Endothelial cell of umbilical vein (primary cell): ENCODE results near the gene CCER1. TPM values are rescaled to one million over a fixed set of nuclear protein-coding genes. Genes with fewer than 3 reads are reported as not detected.

Source experiments
- BruUV-seq: library from RNA; stranded (reverse); fragments of 400-500 nt; replicated peaks from 2 replicates; lab custom pipeline; 2021; lab: Mats Ljungman, UMichigan
- CTCF ChIA-PET: fragments of 300-600, 350-600 bp; sonication (Branson Sonifier 250); formaldehyde crosslinking; loops from one replicate; lab custom pipeline; 2021; ENCODE audit warnings: antibody characterized with exemption, inconsistent platforms; lab: Charles Lee
- POLR2A ChIA-PET: fragments of 300-600, 350-600 bp; sonication (Branson Sonifier 250); formaldehyde crosslinking; loops from one replicate; lab custom pipeline; 2021; ENCODE audit warnings: antibody characterized with exemption, inconsistent platforms; lab: Charles Lee
- DNase-seq: peaks from one replicate; pipeline ENCODE4 v3.0.0-alpha.2; 2011; ENCODE audit warnings: low read depth, low spot score
- FAIRE-seq: peaks from 2 replicates; lab custom pipeline; 2011; peaks lifted over from hg19 to GRCh38; lab: Jason Lieb, UNC
- H2AFZ ChIP-seq: 2 replicates; pipeline ENCODE4 v1.6.0; 2012; ENCODE audit warnings: low read depth, low read length, control low read depth, inconsistent platforms
- H3K27ac ChIP-seq: 2 replicates; pipeline ENCODE4 v1.5.1; 2011; ENCODE audit warnings: low read depth, mild to moderate bottlenecking, control low read depth, low read length, moderate library complexity; ENCODE audit not compliant: insufficient read depth
- H3K27me3 ChIP-seq, 2 experiments: 2 replicates each; pipeline versions ENCODE4 v1.6.0 to v1.6.1; 2011; ENCODE audit warnings: low read length in 2 of 2, mixed read lengths in 1 of 2; ENCODE audit not compliant: control insufficient read depth in 2 of 2, insufficient read depth in 2 of 2
- H3K36me3 ChIP-seq, 2 experiments: 2 replicates in 1 of 2; 3 replicates in 1 of 2; pipeline ENCODE4 v1.5.1; 2011; ENCODE audit warnings: low read length in 2 of 2, mild to moderate bottlenecking in 1 of 2, moderate library complexity in 1 of 2; ENCODE audit not compliant: control insufficient read depth in 2 of 2, insufficient read depth in 2 of 2; ENCODE audit errors: extremely low read depth in 1 of 2
- H3K4me1 ChIP-seq: 3 replicates; pipeline ENCODE4 v1.5.1; 2011; ENCODE audit warnings: mild to moderate bottlenecking, low read length; ENCODE audit not compliant: control insufficient read depth, insufficient read depth; ENCODE audit errors: extremely low read depth
- H3K4me2 ChIP-seq: 2 replicates; pipeline ENCODE4 v1.6.1; 2011; ENCODE audit warnings: low read length, control low read depth, mixed read lengths; ENCODE audit not compliant: insufficient read depth
- H3K4me3 ChIP-seq, 3 experiments: fragments of 200-600 bp in 1 of 3; sonication (generic), shearing (Covaris generic) in 1 of 3; replicated peaks in 1 of 3; 2 replicates each; pipeline ENCODE4 v1.5.1; 2011 to 2016; ENCODE audit warnings: control low read depth in 3 of 3, low read length in 3 of 3, mild to moderate bottlenecking in 2 of 3, inconsistent platforms in 1 of 3, low read depth in 1 of 3, moderate library complexity in 1 of 3; ENCODE audit not compliant: insufficient read depth in 1 of 3
- H3K79me2 ChIP-seq: 2 replicates; pipeline ENCODE4 v1.6.0; 2012; ENCODE audit warnings: low read length, inconsistent platforms; ENCODE audit not compliant: control insufficient read depth, insufficient read depth
- H3K9ac ChIP-seq: replicated peaks from 2 replicates; pipeline ENCODE3; 2011; ENCODE audit warnings: low read length, control low read depth; ENCODE audit not compliant: insufficient read depth; ENCODE audit errors: extremely low read depth
- H3K9me1 ChIP-seq: replicated peaks from 3 replicates; pipeline ENCODE4 v1.6.0; 2011; ENCODE audit warnings: mild to moderate bottlenecking, low read length; ENCODE audit not compliant: control insufficient read depth, insufficient read depth; ENCODE audit errors: extremely low read depth
- H3K9me3 ChIP-seq: replicated peaks from 2 replicates; pipeline ENCODE4 v1.5.1; 2012; ENCODE audit warnings: low read length, inconsistent platforms; ENCODE audit not compliant: control insufficient read depth, insufficient read depth
- H4K20me1 ChIP-seq: replicated peaks from 2 replicates; pipeline ENCODE3; 2011; ENCODE audit warnings: mild to moderate bottlenecking, low read length; ENCODE audit not compliant: control insufficient read depth, insufficient read depth; ENCODE audit errors: extremely low read depth
- EZH2 ChIP-seq: IDR thresholded peaks from 2 replicates; pipeline ENCODE4 v1.6.1; 2012; ENCODE audit warnings: borderline replicate concordance, low read depth, mild to moderate bottlenecking, moderate library complexity, low read length, inconsistent platforms; ENCODE audit not compliant: severe bottlenecking
- FOS ChIP-seq: IDR thresholded peaks from 2 replicates; pipeline ENCODE4 v1.6.1; 2011; ENCODE audit warnings: mild to moderate bottlenecking, low read length, moderate library complexity, borderline replicate concordance; ENCODE audit not compliant: insufficient read depth
- GATA2 ChIP-seq: IDR thresholded peaks from 2 replicates; pipeline ENCODE4 v1.7.0; 2011; ENCODE audit warnings: low read depth, mild to moderate bottlenecking, moderate library complexity, mixed read lengths, low read length; ENCODE audit not compliant: insufficient read length, insufficient read depth
- JUN ChIP-seq: IDR thresholded peaks from 2 replicates; pipeline ENCODE4 v1.6.1; 2011; ENCODE audit warnings: borderline replicate concordance, low read depth; ENCODE audit not compliant: insufficient read length, insufficient read depth
- MYC ChIP-seq: IDR thresholded peaks from one replicate; pipeline ENCODE4 v1.6.1; 2011; ENCODE audit warnings: mild to moderate bottlenecking, low read depth, low read length
- POLR2A ChIP-seq: IDR thresholded peaks from 2 replicates; pipeline ENCODE4 v1.6.1; 2012; ENCODE audit warnings: low read depth, mild to moderate bottlenecking, control low read depth, low read length
- POLR2AphosphoS5 ChIP-seq: IDR thresholded peaks from 2 replicates; pipeline ENCODE4 v1.6.1; 2012; ENCODE audit warnings: low read depth, mild to moderate bottlenecking, control low read depth, low read length, moderate library complexity; ENCODE audit not compliant: insufficient read depth
- dilution Hi-C: fragments of 300-500 bp; cut with MboI; formaldehyde crosslinking; loops from one replicate; pipeline ENCODE4 v1.15.0; 2019; ENCODE audit warnings: low sequenced_read_pairs; ENCODE audit not compliant: extremely low pct_ligation_motif_present
- intact Hi-C: fragments of 100-400 bp; cut with micrococcal nuclease; formaldehyde crosslinking; loops from one replicate; pipeline ENCODE4 v1.10.0; 2022
- polyA plus RNA-seq, 4 experiments: library from polyadenylated mRNA; depleted of rRNA in 3 of 4; stranded (reverse) in 3 of 4; unstranded in 1 of 4; fragments of >200 nt; gene quantifications; 2 replicates each; pipeline versions ENCODE4 v1.2.1 to v1.2.3, GENCODE V29; 2011 to 2012; ENCODE audit warnings: missing spikeins in 1 of 4
- total RNA-seq: library from RNA; stranded (reverse); gene quantifications from 2 replicates; pipeline ENCODE4 v1.2.3, GENCODE V29; 2021
- TF ChIP-seq, protein P1 (sequence below), 2 donors: IDR thresholded peaks; 1 replicate in 1 of 2; 2 replicates in 1 of 2; pipeline ENCODE4 v1.5.1; 2011; ENCODE audit warnings: low read length in 2 of 2, mild to moderate bottlenecking in 2 of 2, moderate library complexity in 2 of 2, control low read depth in 1 of 2, inconsistent platforms in 1 of 2, low read depth in 1 of 2; ENCODE audit not compliant: insufficient read depth in 1 of 2; ENCODE audit errors: extremely low read depth in 1 of 2
- TF ChIP-seq, protein P2 (sequence below): IDR thresholded peaks from 2 replicates; pipeline ENCODE4 v1.6.1; 2011; ENCODE audit not compliant: insufficient read depth, insufficient read length

CCER1 gene
- total and polyA plus RNA-seq, 2 donors (not counting 3 experiments of a cell fraction or from before 2014, with no cell fraction given): not detected

DNA sequence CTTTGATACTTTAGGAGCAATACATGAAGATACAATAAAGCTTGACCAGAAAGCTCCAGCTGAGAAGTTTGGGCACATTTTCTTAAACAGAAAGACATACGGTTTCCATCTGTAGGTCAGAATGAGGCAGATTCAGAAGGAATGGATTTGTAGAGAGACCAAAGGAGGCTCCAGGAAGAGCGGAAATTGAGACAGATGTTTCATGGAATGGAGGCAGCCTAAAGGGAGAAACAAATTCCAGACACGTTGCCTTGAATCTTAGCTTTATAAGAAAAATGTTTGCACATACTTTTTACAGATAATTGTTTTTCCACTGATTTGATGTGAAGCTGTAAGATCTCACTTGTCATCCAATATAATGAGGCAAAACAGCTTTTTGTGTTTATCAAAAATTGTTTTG, 25.0 kb upstream of the CCER1 start:
- Histone ChIP-seq H3K79me2 (no peaks in the 10 kb centered on the region), H3K4me1 (no peaks in the 10 kb centered on the region), H3K27me3 (no peaks in the 10 kb centered on the region), H3K9me3 (no peaks in the 10 kb centered on the region), H2AFZ (no peak overlapping the region), H3K9ac (no peak overlapping the region), H3K9me1 (no peaks in the 10 kb centered on the region), H3K4me2 (no peak overlapping the region), H3K4me3 (no peak overlapping the region), H4K20me1 (no peaks in the 10 kb centered on the region), H3K27ac (no peak overlapping the region), H3K36me3 (no peaks in the 10 kb centered on the region)
- FAIRE-seq (no peak), DNase-seq (no peak)
- no peak for TF ChIP-seq POLR2A
- no peak for TF ChIP-seq JUN
- no peak for TF ChIP-seq POLR2AphosphoS5
- BruUV-seq: no TSS peak
- POLR2A ChIA-PET: no interaction called here
- dilution Hi-C loops (no loop called here), intact Hi-C loops (no loop called here)
- CTCF ChIA-PET: interaction anchor here (1.2 to 4.6 kb wide), 9 partner anchors 10 to 376 kb away, joined by 3 to 87 read pairs (median 5); no protein-coding TSS in a partner anchor

DNA sequence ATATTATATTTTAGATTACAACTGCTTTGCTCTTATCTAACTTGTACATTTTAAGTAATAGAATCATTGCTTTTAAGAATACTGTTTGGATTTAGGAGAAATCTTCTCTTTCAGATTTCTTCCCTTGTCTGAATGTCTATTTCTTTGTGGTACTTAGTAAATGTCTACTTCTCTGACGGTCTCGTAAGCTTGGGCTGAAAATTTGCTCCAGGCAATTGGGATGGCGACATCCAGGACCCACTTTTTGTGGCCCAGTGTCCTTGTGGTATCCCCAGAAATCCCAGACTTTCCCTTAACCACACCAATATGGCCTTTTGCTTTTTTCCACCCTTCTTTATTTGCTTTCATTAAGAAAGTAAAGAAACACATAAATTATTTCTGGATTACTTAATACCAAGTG, 24.0 kb upstream of the CCER1 start:
- no peak overlapping the region for H3K27ac ChIP-seq
- no peak overlapping the region for H2AFZ ChIP-seq
- no peaks in the 10 kb centered on the region for H3K36me3 ChIP-seq
- FAIRE-seq (no peak), DNase-seq (no peak)
- dilution Hi-C loops (no loop called here), intact Hi-C loops (no loop called here)
- no peak overlapping the region for H3K4me3 ChIP-seq
- no TSS peak for BruUV-seq
- no peaks in the 10 kb centered on the region for H4K20me1 ChIP-seq
- H3K9ac ChIP-seq: no peak overlapping the region
- no peak overlapping the region for H3K4me2 ChIP-seq
- no peak for TF ChIP-seq JUN
- TF ChIP-seq FOS: no peak
- no peak for TF ChIP-seq MYC
- TF ChIP-seq, protein P1, sequence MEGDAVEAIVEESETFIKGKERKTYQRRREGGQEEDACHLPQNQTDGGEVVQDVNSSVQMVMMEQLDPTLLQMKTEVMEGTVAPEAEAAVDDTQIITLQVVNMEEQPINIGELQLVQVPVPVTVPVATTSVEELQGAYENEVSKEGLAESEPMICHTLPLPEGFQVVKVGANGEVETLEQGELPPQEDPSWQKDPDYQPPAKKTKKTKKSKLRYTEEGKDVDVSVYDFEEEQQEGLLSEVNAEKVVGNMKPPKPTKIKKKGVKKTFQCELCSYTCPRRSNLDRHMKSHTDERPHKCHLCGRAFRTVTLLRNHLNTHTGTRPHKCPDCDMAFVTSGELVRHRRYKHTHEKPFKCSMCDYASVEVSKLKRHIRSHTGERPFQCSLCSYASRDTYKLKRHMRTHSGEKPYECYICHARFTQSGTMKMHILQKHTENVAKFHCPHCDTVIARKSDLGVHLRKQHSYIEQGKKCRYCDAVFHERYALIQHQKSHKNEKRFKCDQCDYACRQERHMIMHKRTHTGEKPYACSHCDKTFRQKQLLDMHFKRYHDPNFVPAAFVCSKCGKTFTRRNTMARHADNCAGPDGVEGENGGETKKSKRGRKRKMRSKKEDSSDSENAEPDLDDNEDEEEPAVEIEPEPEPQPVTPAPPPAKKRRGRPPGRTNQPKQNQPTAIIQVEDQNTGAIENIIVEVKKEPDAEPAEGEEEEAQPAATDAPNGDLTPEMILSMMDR (IDR thresholded peaks at IDR 0.05; ENCODE audit: extremely low read depth in 1 of 2, insufficient read depth in 1 of 2, low read depth in 1 of 2, low read length in 2 of 2): no peak
- TF ChIP-seq, protein P2, sequence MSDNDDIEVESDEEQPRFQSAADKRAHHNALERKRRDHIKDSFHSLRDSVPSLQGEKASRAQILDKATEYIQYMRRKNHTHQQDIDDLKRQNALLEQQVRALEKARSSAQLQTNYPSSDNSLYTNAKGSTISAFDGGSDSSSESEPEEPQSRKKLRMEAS: no peak
- TF ChIP-seq POLR2A: no peak
- TF ChIP-seq POLR2AphosphoS5: no peak
- TF ChIP-seq GATA2: no peak
- TF ChIP-seq EZH2: no peak
- H3K4me1 ChIP-seq: no peaks in the 10 kb centered on the region
- H3K9me1 ChIP-seq: no peaks in the 10 kb centered on the region
- H3K27me3 ChIP-seq: no peaks in the 10 kb centered on the region
- ChIA-PET CTCF (interaction anchor here (0.6 to 4.6 kb wide), 21 partner anchors 7 to 402 kb away, joined by 3 to 87 read pairs (median 5); no protein-coding TSS in a partner anchor), POLR2A (no interaction called here)
- H3K9me3 ChIP-seq: no peaks in the 10 kb centered on the region
- H3K79me2 ChIP-seq: no peaks in the 10 kb centered on the region
